IPS-15b (cell line): ENCODE measurements around the gene EFEMP2.

Source experiments
- H3K27me3 ChIP-seq: one replicate; pipeline ENCODE4 v1.6.1; 2013; ENCODE audit warnings: low read length; ENCODE audit not compliant: control insufficient read depth, insufficient read depth
- H3K36me3 ChIP-seq: one replicate; pipeline ENCODE4 v1.6.1; 2013; ENCODE audit warnings: low read length; ENCODE audit not compliant: control insufficient read depth, insufficient read depth
- H3K4me1 ChIP-seq: one replicate; pipeline ENCODE4 v1.6.1; 2013; ENCODE audit warnings: mild to moderate bottlenecking, low read length; ENCODE audit not compliant: control insufficient read depth, insufficient read depth
- H3K4me3 ChIP-seq: one replicate; pipeline ENCODE4 v1.5.1; 2013; ENCODE audit warnings: low read depth, low read length
- H3K9ac ChIP-seq: one replicate; pipeline ENCODE4 v1.6.1; 2013; ENCODE audit warnings: low read depth, mild to moderate bottlenecking, low read length
- H3K9me3 ChIP-seq: one replicate; pipeline ENCODE4 v1.6.1; 2013; ENCODE audit warnings: mild to moderate bottlenecking, low read length; ENCODE audit not compliant: control insufficient read depth, insufficient read depth

Gene EFEMP2

DNA sequence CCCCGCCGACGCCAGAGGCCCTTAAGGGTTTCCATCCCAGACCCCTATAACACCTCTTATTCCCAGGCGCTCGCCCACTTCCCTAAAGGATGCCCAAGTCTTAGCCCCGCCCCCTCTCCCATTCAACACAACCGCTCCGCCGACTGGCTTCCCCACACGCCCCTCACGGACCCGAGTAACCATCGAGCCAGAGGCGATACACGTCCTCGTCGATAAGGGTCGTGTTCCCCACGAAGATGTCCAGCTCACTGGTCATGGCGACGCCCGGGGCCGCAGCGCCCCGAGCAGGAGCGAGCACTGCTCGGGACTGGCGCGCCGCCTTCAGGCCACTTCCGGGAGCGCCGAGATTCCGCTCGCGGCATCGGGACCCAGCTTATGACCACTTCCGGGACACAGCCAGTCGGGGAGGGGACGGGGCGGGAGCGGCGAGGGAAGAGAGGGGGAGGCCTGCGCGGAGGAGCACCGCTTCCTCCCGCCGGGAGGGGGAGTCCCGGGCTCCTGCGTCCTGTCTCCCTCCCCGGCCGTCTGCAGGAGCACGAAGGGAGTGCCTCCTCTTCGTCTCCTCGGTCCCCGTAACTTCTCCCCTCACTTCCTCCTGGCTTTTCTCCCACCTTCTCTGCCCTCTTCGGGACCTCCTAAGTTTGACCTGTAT is 15.7 kb upstream of the EFEMP2 start, which contains the start of gene FIBP:
TSS of gene FIBP (minus strand) at position 309 of the 652 bp plus-strand sequence. CDS start at position 256, 53 bp downstream.
- H3K36me3 ChIP-seq: peaks cover 22% of the 10 kb centered on the region

DNA sequence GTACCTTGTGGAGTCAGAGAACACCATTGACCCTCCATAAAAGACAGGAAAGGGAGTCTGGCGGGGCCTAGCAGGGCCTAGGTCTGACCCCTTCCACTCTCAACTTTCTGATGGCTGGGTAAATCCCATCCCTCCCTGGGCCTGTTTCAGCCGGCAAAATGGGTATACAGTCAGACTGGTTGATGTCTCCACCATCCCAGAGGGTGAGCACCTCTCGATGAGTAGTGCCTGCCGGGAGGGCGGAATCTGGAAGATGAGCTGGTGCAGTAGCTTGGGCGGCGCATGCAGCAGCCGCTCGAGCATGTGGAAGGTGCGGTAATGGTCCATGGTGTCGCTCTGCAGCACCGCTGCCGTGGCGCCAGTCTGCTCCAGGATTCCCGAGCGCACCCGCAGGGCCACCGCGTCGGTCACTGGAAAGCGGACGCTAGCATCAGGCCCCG is 15.1 kb upstream of the EFEMP2 start:
- Histone ChIP-seq H3K9me3 (no peaks in the 10 kb centered on the region), H3K36me3 (peaks cover 27% of the 10 kb centered on the region), H3K4me3 (peak overlapping the region; percentile 96), H3K9ac (peak overlapping the region; percentile 76), H3K27me3 (peaks cover 19% of the 10 kb centered on the region), H3K4me1 (peaks cover 10% of the 10 kb centered on the region)

More for the DNA sequence above, 15.7 kb upstream of the EFEMP2 start, which contains the start of gene FIBP:
- H3K9me3 ChIP-seq: no peaks in the 10 kb centered on the region
- peak within 1 kb of the TSS; percentile 76 for H3K9ac ChIP-seq
- peaks cover 10% of the 10 kb centered on the region for H3K4me1 ChIP-seq
- peaks cover 19% of the 10 kb centered on the region for H3K27me3 ChIP-seq
- peak within 1 kb of the TSS; percentile 96 for H3K4me3 ChIP-seq

DNA sequence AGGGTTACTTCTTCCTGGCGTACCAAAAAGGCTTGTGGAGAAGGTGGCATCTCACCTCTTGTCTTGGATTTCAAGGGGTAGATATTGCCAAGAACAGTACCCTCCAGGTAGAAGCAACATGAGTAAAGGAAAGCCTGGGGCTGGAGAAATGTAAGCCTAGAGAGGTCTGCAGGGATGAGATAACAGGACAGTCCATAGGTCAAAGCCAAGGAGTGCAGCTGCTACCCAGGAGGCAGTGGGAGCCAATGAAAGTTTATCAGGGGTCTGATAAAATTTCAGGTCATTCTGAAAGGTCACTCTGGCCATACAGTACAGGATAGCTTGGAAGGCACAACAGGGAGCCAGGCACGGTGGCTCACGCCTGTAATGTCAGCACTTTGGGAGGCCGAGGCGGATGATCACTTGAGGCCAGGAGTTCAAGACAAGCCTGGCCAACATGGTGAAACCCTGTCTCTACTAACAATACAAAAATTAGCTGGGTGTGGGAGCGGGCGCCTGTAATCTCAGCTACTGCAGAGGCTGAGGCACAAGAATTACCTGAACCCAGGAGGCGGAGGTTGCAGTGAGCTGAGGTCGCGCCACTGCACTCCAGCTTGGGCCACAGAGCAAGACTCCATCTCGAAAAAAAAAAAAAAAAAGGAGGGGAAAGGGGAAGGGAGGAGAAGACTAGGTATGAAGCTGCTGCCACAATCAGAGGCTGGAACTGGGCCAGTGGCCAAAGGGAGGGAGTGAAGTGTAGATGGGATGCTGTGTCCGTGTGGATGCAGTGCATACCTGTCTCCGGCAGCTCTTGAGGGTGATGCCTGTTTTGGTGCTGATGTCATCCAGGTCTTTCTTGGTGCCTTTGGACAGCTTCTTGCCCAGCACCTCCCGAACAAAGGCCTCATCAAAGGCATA is 14.5 kb upstream of the EFEMP2 start:
- Histone ChIP-seq H3K9ac (peak overlapping the region; percentile 76), H3K27me3 (peaks cover 19% of the 10 kb centered on the region), H3K4me3 (peak overlapping the region; percentile 96), H3K9me3 (no peaks in the 10 kb centered on the region), H3K4me1 (peaks cover 9% of the 10 kb centered on the region), H3K36me3 (peaks cover 34% of the 10 kb centered on the region)

DNA sequence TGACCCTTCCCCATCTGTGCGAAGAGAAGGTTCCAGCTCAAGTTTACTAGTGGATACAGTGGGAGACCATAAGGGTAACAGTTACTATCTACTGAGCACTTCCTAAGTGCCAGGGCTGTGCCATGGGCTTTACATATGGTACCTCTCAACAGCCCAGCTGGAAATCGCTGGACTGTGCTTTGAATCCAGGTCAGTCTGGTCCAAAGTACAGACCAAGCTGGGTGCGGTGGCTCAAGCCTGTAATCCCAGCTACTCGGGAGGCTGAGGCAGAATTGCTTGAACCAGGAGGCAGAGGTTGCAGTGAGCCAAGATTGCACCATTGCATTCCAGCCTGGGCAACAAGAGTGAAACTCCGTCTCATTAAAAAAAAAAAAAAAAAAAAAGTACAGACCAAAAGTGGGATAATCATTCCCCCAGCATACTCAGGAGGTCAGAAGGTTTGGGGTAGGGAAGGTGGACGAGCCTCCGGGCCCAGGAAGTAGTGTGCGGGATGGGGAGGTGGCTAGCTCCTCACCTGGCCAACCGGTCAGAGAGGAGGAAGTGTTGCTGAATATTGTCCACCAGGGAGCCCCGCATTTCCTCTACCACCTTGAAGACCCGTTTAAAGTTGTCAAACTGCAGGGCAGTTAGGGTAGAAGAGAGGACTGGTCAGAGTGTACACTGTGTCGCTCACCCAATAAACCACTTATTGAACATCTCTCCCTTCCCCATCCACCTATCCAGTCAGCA is 13.4 kb upstream of the EFEMP2 start:
- H3K9me3 ChIP-seq: no peaks in the 10 kb centered on the region
- peaks cover 7% of the 10 kb centered on the region for H3K4me1 ChIP-seq
- no peak overlapping the region for H3K9ac ChIP-seq
- no peak overlapping the region for H3K4me3 ChIP-seq
- peaks cover 38% of the 10 kb centered on the region for H3K36me3 ChIP-seq
- peaks cover 12% of the 10 kb centered on the region for H3K27me3 ChIP-seq

DNA sequence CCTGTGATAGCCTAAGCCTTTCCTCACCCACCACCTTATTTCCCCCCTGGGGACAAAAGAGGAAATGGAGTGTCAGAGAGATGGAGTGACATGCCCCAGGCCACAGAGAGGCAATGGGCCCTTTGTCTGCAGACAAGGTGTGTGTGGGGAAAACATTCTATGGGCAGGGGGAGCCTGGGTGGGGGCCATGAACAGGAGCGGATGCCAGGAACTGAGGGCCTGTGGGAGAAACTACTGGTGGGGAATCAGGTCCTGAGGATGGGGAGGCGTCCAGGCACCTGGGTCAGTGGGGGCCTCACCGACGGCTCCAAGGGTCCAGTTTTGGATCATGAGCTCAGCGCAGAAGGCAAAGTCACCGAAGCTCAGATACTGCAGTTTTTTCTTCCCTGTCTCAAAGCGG is 12.6 kb upstream of the EFEMP2 start:
- no peak overlapping the region for H3K4me3 ChIP-seq
- H3K27me3 ChIP-seq: peaks cover 12% of the 10 kb centered on the region
- no peaks in the 10 kb centered on the region for H3K9me3 ChIP-seq
- H3K36me3 ChIP-seq: peaks cover 38% of the 10 kb centered on the region
- no peak overlapping the region for H3K9ac ChIP-seq
- H3K4me1 ChIP-seq: peaks cover 7% of the 10 kb centered on the region

DNA sequence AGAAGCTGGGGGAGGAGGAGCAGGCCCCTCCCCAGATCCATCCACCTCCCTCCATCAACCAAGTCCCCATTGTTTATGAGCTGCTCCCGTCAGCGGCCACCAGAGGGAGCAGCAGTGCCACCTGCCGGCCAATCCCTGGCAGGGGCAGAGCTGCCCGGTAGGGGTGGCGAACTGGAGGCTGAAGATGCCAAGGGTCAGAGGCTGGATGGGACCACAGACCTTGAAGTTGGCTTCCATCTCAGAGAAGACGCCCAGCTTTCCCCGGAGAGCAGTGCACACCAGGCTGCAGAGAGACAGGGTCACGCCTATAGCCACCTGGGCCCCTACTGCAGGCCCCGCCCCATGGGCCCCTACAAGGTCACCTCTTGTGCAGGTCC is 12.1 kb upstream of the EFEMP2 start:
- peaks cover 5% of the 10 kb centered on the region for H3K4me1 ChIP-seq
- H3K4me3 ChIP-seq: no peak overlapping the region
- H3K9me3 ChIP-seq: no peaks in the 10 kb centered on the region
- peaks cover 38% of the 10 kb centered on the region for H3K36me3 ChIP-seq
- H3K9ac ChIP-seq: no peak overlapping the region
- H3K27me3 ChIP-seq: peaks cover 6% of the 10 kb centered on the region

DNA sequence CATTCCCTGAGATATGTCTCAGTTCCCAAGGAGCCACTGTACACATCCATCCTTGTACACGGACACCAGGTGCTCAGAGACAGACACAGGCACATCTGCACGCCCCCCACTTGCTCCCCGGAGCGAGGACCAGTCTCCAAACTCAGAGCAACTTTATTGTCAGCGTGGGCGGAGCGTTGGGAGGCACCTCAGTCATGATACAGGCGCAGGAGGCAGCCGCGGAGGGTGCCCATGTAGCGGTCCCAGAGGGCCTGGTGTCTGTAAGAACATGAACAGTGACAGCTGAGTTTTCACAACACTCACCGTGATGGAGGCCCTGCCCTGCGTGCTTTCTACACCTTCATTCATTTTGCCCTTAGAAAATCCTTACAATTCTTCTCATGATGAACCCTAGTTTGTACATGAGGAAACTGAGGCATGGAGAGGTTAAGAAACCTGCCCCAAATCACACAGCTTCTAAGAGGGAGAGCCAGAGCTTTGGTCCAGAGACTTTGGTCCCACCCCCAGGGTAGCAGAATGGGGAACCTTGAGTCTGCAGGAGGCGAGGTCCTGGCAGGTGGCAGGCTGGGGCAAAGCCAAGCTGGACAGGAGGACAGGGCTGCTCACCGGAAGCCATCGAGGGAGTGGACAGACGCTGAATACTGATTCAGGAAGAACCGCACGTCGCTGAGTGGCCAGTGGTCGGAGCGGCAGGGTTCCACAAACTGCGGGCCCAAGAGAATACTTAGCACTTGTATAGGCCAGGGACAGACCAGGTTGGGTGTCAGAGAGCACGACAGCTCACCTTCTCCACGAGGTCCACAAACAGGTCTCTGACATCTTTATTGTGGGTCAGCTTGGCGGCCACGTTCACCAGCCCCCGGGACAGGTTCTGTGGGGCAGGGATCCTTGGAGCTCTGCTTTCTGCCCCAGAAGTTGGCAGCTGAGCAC is 11.5 kb upstream of the EFEMP2 start:
- peaks cover 1% of the 10 kb centered on the region for H3K4me1 ChIP-seq
- peaks cover 38% of the 10 kb centered on the region for H3K36me3 ChIP-seq
- H3K27me3 ChIP-seq: peaks cover under 1% of the 10 kb centered on the region
- H3K4me3 ChIP-seq: no peak overlapping the region
- no peak overlapping the region for H3K9ac ChIP-seq
- H3K9me3 ChIP-seq: no peaks in the 10 kb centered on the region

DNA sequence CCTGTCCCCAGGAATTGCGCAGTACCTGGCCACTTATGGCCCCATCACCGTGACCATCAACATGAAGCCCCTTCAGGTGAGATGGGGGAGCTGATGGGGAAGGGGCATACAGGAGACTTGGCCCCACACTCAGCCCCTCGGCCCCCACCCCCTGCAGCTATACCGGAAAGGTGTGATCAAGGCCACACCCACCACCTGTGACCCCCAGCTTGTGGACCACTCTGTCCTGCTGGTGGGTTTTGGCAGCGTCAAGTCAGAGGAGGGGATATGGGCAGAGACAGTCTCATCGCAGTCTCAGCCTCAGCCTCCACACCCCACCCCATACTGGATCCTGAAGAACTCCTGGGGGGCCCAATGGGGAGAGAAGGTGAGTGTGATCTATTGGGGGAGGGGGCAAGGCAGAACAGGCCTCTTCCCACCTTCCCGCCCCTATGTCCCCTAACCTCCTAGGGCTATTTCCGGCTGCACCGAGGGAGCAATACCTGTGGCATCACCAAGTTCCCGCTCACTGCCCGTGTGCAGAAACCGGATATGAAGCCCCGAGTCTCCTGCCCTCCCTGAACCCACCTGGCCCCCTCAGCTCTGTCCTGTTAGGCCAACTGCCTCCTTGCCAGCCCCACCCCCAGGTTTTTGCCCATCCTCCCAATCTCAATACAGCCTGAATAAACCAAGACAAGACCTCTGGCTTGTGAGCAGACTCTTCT is 10.6 kb upstream of the EFEMP2 start:
- H3K9me3 ChIP-seq: no peaks in the 10 kb centered on the region
- H3K4me3 ChIP-seq: no peak overlapping the region
- no peaks in the 10 kb centered on the region for H3K27me3 ChIP-seq
- H3K4me1 ChIP-seq: no peaks in the 10 kb centered on the region
- no peak overlapping the region for H3K9ac ChIP-seq
- peaks cover 38% of the 10 kb centered on the region for H3K36me3 ChIP-seq

DNA sequence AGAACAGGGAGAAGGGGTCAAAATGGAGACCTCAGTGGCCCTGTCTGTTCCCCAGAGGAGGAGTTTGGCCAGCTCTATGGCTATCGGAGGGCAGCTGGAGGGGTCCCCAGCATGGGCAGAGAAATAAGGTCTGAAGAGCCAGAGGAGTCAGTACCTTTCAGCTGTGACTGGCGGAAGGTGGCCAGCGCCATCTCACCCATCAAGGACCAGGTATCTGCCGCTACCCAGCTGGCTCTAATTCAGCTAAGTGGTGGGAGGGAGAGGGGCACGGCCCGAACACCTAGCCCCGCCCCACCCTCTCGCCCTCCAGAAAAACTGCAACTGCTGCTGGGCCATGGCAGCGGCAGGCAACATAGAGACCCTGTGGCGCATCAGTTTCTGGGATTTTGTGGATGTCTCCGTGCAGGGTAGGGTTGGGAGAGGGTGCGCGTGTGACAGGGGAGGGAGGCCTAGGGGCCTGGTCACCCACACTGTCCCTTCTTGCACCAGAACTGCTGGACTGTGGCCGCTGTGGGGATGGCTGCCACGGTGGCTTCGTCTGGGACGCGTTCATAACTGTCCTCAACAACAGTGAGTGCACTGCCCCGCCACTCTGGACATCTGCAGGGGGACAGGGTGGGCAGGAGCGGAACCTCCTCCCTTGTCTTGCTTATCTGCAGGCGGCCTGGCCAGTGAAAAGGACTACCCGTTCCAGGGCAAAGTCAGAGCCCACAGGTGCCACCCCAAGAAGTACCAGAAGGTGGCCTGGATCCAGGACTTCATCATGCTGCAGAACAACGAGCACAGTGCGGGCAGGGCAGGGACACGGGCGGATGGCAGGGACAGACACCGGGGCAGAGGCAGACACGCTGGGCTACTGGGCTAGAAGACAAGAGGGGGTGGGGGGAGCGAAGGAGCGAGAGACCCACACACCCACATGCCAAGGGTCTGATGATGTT is 9.8 kb upstream of the EFEMP2 start:
- Histone ChIP-seq H3K9ac (no peak overlapping the region), H3K9me3 (no peaks in the 10 kb centered on the region), H3K4me1 (no peaks in the 10 kb centered on the region), H3K27me3 (no peaks in the 10 kb centered on the region), H3K4me3 (no peak overlapping the region), H3K36me3 (peaks cover 38% of the 10 kb centered on the region)
